Osteoblast (primary cell): ENCODE measurements around the gene PDCD1LG2. TPM values are rescaled to one million over a fixed set of nuclear protein-coding genes. Genes with fewer than 3 reads are reported as not detected.

Source experiments
- DNase-seq: peaks from one replicate; pipeline ENCODE4 v3.0.0; 2011; ENCODE audit warnings: low spot score, mixed read lengths; ENCODE audit not compliant: insufficient read length; ENCODE audit errors: missing footprints
- H2AFZ ChIP-seq: 2 replicates; pipeline ENCODE4 v1.6.0; 2011; ENCODE audit warnings: mild to moderate bottlenecking, low read length
- H3K27ac ChIP-seq: 2 replicates; pipeline ENCODE4 v1.5.1; 2011; ENCODE audit warnings: mild to moderate bottlenecking, low read depth, low read length, moderate library complexity
- H3K27me3 ChIP-seq: 2 replicates; pipeline ENCODE4 v1.6.0; 2012; ENCODE audit warnings: mild to moderate bottlenecking, control low read depth, inconsistent platforms, low read length, moderate library complexity; ENCODE audit not compliant: insufficient read depth
- H3K36me3 ChIP-seq: 2 replicates; pipeline ENCODE4 v1.5.1; 2011; ENCODE audit warnings: mild to moderate bottlenecking, low read length, control low read depth, moderate library complexity; ENCODE audit not compliant: insufficient read depth
- H3K4me1 ChIP-seq: 2 replicates; pipeline ENCODE4 v1.5.1; 2011; ENCODE audit warnings: mild to moderate bottlenecking, low read length, control low read depth, moderate library complexity; ENCODE audit not compliant: insufficient read depth
- H3K4me2 ChIP-seq: 2 replicates; pipeline ENCODE4 v1.6.0; 2011; ENCODE audit warnings: mild to moderate bottlenecking, low read length; ENCODE audit not compliant: insufficient read depth
- H3K4me3 ChIP-seq: fragments of 200-600 bp; sonication (generic); 3 replicates; pipeline ENCODE4 v1.5.1; 2012; ENCODE audit warnings: mild to moderate bottlenecking, low read length, inconsistent platforms; ENCODE audit not compliant: insufficient read depth
- H3K79me2 ChIP-seq: 2 replicates; pipeline ENCODE4 v1.6.0; 2012; ENCODE audit warnings: mild to moderate bottlenecking, low read length, control low read depth, inconsistent platforms; ENCODE audit not compliant: insufficient read depth
- H3K9me3 ChIP-seq: 2 replicates; pipeline ENCODE4 v1.5.1; 2011; ENCODE audit warnings: low read depth, low read length, control low read depth
- H4K20me1 ChIP-seq: 2 replicates; pipeline ENCODE4 v1.6.0; 2012; ENCODE audit warnings: mild to moderate bottlenecking, low read length, control low read depth; ENCODE audit not compliant: insufficient read depth
- total RNA-seq: library from RNA; depleted of rRNA; stranded (reverse); fragments of >200 nt; gene quantifications from 2 replicates; pipeline ENCODE4 v1.2.3, GENCODE V29; 2012
- TF ChIP-seq, protein P1 (sequence below): IDR thresholded peaks from 2 replicates; pipeline ENCODE4 v1.5.1; 2011; ENCODE audit warnings: mild to moderate bottlenecking, low read depth, low read length, moderate library complexity; ENCODE audit errors: extremely low read depth

Gene PDCD1LG2
- total RNA-seq, 1 donor, result 4.7 TPM

- Histone ChIP-seq H3K36me3 (no peaks in the 10 kb centered on the region), H3K27me3 (no peaks in the 10 kb centered on the region), H2AFZ (no peak overlapping the region), H4K20me1 (no peaks in the 10 kb centered on the region), H3K27ac (no peak overlapping the region), H3K4me1 (peaks cover 13% of the 10 kb centered on the region), H3K4me2 (no peak overlapping the region), H3K79me2 (no peaks in the 10 kb centered on the region), H3K9me3 (no peaks in the 10 kb centered on the region), H3K4me3 (no peak overlapping the region)
- no peak for DNase-seq
- TF ChIP-seq, protein P1, sequence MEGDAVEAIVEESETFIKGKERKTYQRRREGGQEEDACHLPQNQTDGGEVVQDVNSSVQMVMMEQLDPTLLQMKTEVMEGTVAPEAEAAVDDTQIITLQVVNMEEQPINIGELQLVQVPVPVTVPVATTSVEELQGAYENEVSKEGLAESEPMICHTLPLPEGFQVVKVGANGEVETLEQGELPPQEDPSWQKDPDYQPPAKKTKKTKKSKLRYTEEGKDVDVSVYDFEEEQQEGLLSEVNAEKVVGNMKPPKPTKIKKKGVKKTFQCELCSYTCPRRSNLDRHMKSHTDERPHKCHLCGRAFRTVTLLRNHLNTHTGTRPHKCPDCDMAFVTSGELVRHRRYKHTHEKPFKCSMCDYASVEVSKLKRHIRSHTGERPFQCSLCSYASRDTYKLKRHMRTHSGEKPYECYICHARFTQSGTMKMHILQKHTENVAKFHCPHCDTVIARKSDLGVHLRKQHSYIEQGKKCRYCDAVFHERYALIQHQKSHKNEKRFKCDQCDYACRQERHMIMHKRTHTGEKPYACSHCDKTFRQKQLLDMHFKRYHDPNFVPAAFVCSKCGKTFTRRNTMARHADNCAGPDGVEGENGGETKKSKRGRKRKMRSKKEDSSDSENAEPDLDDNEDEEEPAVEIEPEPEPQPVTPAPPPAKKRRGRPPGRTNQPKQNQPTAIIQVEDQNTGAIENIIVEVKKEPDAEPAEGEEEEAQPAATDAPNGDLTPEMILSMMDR, result no peak
Observed at GRCh38 chr9:5611321-5612184, 101.2 kb downstream of the PDCD1LG2 start.

DNA sequence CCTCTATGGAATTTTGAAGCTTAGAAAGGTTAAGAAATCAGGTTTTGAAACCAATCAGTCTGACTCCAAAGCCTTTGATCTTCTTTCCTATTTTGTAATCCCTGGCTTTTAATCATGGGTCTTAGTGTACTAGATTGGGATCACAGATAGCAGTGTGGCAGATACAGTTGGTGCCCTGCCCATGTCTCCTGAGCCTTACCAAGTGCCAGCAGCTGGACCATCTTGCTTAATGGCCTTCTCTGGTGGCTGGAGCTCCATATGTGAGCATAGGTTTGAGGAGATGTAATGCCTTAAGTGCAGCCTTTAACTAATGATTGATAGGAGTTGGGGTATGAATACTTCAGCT, 101.8 kb downstream of the PDCD1LG2 start:
- Histone ChIP-seq H3K9me3 (no peaks in the 10 kb centered on the region), H3K4me3 (no peak overlapping the region), H2AFZ (no peak overlapping the region), H3K27me3 (no peaks in the 10 kb centered on the region), H4K20me1 (no peaks in the 10 kb centered on the region), H3K79me2 (no peaks in the 10 kb centered on the region), H3K27ac (no peak overlapping the region), H3K36me3 (no peaks in the 10 kb centered on the region), H3K4me1 (peaks cover 13% of the 10 kb centered on the region), H3K4me2 (no peak overlapping the region)
- TF ChIP-seq, protein P1, result no peak
- DNase-seq, result no peak

DNA sequence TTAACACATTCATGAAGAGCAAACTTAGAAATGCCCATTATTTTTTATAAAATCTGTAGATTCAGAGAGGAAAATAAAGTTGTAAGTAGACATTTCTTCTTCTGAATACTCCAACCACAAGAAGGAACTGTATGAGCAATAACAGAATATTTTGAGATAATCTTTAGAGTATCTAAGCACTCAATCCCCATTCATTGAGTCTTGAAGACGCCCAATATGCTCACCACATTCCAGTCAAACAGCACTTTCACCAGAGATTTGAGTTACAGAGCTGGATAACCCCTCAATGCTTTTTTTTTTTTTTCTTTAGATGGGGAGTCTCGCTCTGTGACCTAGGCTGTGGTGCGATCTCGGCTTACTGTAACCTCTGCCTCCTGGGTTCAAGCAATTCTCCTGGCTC, 103.9 kb downstream of the PDCD1LG2 start:
- Histone ChIP-seq H4K20me1 (no peaks in the 10 kb centered on the region), H2AFZ (no peak overlapping the region), H3K4me3 (no peak overlapping the region), H3K4me1 (peaks cover 11% of the 10 kb centered on the region), H3K4me2 (no peak overlapping the region), H3K27ac (no peak overlapping the region), H3K36me3 (no peaks in the 10 kb centered on the region), H3K27me3 (no peaks in the 10 kb centered on the region), H3K79me2 (peaks cover 3% of the 10 kb centered on the region), H3K9me3 (no peaks in the 10 kb centered on the region)
- no peak for DNase-seq
- TF ChIP-seq, protein P1, result no peak

GRCh38 chr9:5614985-5615384, 104.7 kb downstream of the PDCD1LG2 start:
- Histone ChIP-seq H3K79me2 (peaks cover 4% of the 10 kb centered on the region), H3K4me2 (no peak overlapping the region), H3K4me1 (peaks cover 5% of the 10 kb centered on the region), H2AFZ (no peak overlapping the region), H3K36me3 (no peaks in the 10 kb centered on the region), H3K27ac (no peak overlapping the region), H3K27me3 (no peaks in the 10 kb centered on the region), H3K4me3 (no peak overlapping the region), H3K9me3 (no peaks in the 10 kb centered on the region), H4K20me1 (no peaks in the 10 kb centered on the region)
- no peak for DNase-seq
- TF ChIP-seq, protein P1, result no peak
